ENCODE data around the gene EPS15.

- TF ChIP-seq CTCF (conservative IDR thresholded peaks at IDR 0.05; ENCODE audit: low read depth, low read length) (no peak), EZH2 (IDR thresholded peaks at IDR 0.05; ENCODE audit: low read length, unreplicated experiment) (no peak)
Measured at GRCh38 chr1:51328926-51329325, 190.1 kb downstream of the EPS15 start.
